ENCODE results near the gene NELFB. TPM values are rescaled to one million over a fixed set of nuclear protein-coding genes. Genes with fewer than 3 reads are reported as not detected.
A peak's percentile ranks its signal among the peaks of the same experiment; 100 is the strongest.

Gene NELFB
- total and polyA plus RNA-seq, 9 of the 15 experiments (the other 6 are each of a cell fraction or from before 2014, with no cell fraction given), result 0.24 to 84.0 (median 29.7) TPM

DNA sequence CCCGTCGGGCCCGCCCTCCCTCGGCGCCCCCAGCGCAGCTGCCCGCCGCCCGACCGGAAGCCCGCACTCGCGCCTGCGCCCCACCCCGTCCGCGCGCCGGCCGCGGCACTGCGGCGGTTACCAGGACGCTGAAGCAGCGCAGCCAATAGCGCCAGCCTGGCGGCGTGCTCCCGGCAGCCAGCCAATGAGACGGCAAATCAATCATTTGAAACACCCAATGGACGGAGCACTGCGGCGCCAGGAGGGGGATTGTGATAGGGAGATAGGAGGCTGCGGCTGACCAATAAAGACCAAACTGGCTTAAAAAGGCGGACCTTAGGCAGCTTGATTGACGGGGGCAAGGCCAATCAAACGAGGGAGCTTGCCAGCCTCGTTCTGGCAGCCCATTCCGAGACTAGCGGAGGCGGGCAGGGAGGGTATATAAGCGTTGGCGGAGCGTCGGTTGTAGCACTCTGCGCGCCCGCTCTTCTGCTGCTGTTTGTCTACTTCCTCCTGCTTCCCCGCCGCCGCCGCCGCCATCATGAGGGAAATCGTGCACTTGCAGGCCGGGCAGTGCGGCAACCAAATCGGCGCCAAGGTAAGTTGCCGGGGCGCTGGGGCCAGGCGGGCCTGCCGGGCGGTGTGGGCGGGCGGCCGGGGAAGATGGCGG, 14.2 kb upstream of the NELFB start, which contains the start of gene TUBB4B (continued):
- TF ChIP-seq, protein P1, sequence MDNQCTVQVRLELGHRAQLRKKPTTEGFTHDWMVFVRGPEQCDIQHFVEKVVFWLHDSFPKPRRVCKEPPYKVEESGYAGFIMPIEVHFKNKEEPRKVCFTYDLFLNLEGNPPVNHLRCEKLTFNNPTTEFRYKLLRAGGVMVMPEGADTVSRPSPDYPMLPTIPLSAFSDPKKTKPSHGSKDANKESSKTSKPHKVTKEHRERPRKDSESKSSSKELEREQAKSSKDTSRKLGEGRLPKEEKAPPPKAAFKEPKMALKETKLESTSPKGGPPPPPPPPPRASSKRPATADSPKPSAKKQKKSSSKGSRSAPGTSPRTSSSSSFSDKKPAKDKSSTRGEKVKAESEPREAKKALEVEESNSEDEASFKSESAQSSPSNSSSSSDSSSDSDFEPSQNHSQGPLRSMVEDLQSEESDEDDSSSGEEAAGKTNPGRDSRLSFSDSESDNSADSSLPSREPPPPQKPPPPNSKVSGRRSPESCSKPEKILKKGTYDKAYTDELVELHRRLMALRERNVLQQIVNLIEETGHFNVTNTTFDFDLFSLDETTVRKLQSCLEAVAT (IDR thresholded peaks at IDR 0.05), result peak; percentile 66 to 99
- TF ChIP-seq MECOM (CRISPR knock-in tag; IDR thresholded peaks at IDR 0.05) (no peak), SMC3 (conservative IDR thresholded peaks at IDR 0.05; ENCODE audit: insufficient read depth, low read depth, low read length) (peak; percentile 22; the same call in 1 of the 2 replicates), ZNF12 (CRISPR knock-in tag; IDR thresholded peaks at IDR 0.05) (no peak), TSC22D4 (tag; IDR thresholded peaks at IDR 0.05) (no peak), TEAD1 (CRISPR knock-in tag; IDR thresholded peaks at IDR 0.05) (peak in 1 of 2 experiments; percentile 75; a peak in 1 of 4 replicates), ZNF785 (CRISPR knock-in tag; IDR thresholded peaks at IDR 0.05) (no peak), CC2D1A (IDR thresholded peaks at IDR 0.05) (peak; percentile 81; the same call in 1 of the 2 replicates), ZNF224 (CRISPR knock-in tag; IDR thresholded peaks at IDR 0.05) (no peak), BRCA1 (IDR thresholded peaks at IDR 0.05) (no peak), BRCA1 (CRISPR knock-in tag; IDR thresholded peaks at IDR 0.05) (no peak), ZNF143 (CRISPR knock-in tag; IDR thresholded peaks at IDR 0.05) (no peak), C11orf30 (IDR thresholded peaks at IDR 0.05; ENCODE audit: low read depth) (no peak), POLR2A (conservative IDR thresholded peaks at IDR 0.05) (peak; percentile 100), NFXL1 (CRISPR knock-in tag; IDR thresholded peaks at IDR 0.05) (no peak), RFX5 (IDR thresholded peaks at IDR 0.05; ENCODE audit: low read depth, low read length) (no peak; the same call in 1 of the 2 replicates), ZNF347 (CRISPR knock-in tag; IDR thresholded peaks at IDR 0.05; ENCODE audit: low read depth) (no peak), HDAC8 (tag; IDR thresholded peaks at IDR 0.05) (peak; percentile 18; the same call in 1 of the 2 replicates), RBM14 (IDR thresholded peaks at IDR 0.05; ENCODE audit: borderline replicate concordance, insufficient read depth, low read depth, low read length) (peak; percentile 94; the same call in 1 of the 2 replicates), RBM17 (IDR thresholded peaks at IDR 0.05; ENCODE audit: borderline replicate concordance, low read depth, low read length) (no peak), SRSF1 (IDR thresholded peaks at IDR 0.05; ENCODE audit: low read depth, low read length) (no peak), TAF7 (tag; IDR thresholded peaks at IDR 0.05) (peak; percentile 98), ZNF174 (CRISPR knock-in tag; IDR thresholded peaks at IDR 0.05) (no peak), KLF1 (tag; IDR thresholded peaks at IDR 0.05) (peak; percentile 18; the same call in 1 of the 2 replicates), NFIC (IDR thresholded peaks at IDR 0.05) (peak; percentile 79), ZNF217 (CRISPR knock-in tag; IDR thresholded peaks at IDR 0.05) (no peak)
- TF ChIP-seq, protein P2, sequence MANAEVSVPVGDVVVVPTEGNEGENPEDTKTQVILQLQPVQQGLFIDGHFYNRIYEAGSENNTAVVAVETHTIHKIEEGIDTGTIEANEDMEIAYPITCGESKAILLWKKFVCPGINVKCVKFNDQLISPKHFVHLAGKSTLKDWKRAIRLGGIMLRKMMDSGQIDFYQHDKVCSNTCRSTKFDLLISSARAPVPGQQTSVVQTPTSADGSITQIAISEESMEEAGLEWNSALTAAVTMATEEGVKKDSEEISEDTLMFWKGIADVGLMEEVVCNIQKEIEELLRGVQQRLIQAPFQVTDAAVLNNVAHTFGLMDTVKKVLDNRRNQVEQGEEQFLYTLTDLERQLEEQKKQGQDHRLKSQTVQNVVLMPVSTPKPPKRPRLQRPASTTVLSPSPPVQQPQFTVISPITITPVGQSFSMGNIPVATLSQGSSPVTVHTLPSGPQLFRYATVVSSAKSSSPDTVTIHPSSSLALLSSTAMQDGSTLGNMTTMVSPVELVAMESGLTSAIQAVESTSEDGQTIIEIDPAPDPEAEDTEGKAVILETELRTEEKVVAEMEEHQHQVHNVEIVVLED (CRISPR knock-in tag; IDR thresholded peaks at IDR 0.05), result no peak; the same call in 1 of the 2 replicates
- TF ChIP-seq, protein P3, sequence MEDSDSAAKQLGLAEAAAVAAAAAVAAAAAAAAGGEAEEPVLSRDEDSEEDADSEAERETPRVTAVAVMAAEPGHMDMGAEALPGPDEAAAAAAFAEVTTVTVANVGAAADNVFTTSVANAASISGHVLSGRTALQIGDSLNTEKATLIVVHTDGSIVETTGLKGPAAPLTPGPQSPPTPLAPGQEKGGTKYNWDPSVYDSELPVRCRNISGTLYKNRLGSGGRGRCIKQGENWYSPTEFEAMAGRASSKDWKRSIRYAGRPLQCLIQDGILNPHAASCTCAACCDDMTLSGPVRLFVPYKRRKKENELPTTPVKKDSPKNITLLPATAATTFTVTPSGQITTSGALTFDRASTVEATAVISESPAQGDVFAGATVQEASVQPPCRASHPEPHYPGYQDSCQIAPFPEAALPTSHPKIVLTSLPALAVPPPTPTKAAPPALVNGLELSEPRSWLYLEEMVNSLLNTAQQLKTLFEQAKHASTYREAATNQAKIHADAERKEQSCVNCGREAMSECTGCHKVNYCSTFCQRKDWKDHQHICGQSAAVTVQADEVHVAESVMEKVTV (CRISPR knock-in tag; IDR thresholded peaks at IDR 0.05), result no peak
